ENCODE measurements around the gene UGT1A8.
"Not testable (repeated sequence)": the region's sequence is repeated elsewhere in the genome, so short reads cannot be mapped to it uniquely, and the experiment has no call there.

The UGT1A8 gene

GRCh38 chr2:233712611-233713261 lies 95.3 kb downstream of the UGT1A8 start, which contains the start of gene UGT1A5:
TSS of gene UGT1A5 (plus strand) at chr2:233712907. CDS start at chr2:233712992, 85 bp downstream.
- no peak for TF ChIP-seq CTCF (IDR thresholded peaks at IDR 0.05; ENCODE audit: insufficient read depth, low read depth, low read length, missing control alignments)
- DNase-seq (ENCODE audit: low read depth) = no peak
- H3K4me3 ChIP-seq (ENCODE audit: low read depth, low read length) = no peak within 1 kb of the TSS

GRCh38 chr2:233713262-233713615 lies 95.8 kb downstream of the UGT1A8 start:
- DNase-seq (ENCODE audit: low read depth) = no peak
- no peak for TF ChIP-seq CTCF (IDR thresholded peaks at IDR 0.05; ENCODE audit: insufficient read depth, low read depth, low read length, missing control alignments)
- H3K4me3 ChIP-seq (ENCODE audit: low read depth, low read length) = no peak overlapping the region

DNA sequence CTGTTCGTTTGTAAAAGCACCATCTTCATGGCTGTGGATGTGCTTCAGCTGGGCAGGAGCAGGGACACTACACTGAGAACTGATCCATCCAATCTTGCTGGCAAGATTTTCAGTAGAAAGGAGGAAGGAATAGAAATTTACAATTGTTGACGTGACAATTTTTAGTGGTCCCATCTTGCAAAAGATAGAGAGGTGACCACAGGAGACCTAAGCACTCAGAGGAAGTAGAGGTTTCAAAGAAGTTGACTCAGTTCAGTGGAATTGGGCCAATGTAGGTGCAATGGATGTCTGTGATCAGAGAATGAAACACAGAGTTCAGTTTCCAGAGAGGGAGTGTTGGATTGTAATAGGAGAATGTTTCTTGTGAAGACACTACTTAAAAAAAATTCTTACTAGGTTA lies 96.7 kb downstream of the UGT1A8 start:
- no peak for DNase-seq (ENCODE audit: low read depth)
- TF ChIP-seq CTCF (IDR thresholded peaks at IDR 0.05; ENCODE audit: insufficient read depth, low read depth, low read length, missing control alignments) = no peak
- no peak overlapping the region for H3K4me3 ChIP-seq (ENCODE audit: low read depth, low read length)

DNA sequence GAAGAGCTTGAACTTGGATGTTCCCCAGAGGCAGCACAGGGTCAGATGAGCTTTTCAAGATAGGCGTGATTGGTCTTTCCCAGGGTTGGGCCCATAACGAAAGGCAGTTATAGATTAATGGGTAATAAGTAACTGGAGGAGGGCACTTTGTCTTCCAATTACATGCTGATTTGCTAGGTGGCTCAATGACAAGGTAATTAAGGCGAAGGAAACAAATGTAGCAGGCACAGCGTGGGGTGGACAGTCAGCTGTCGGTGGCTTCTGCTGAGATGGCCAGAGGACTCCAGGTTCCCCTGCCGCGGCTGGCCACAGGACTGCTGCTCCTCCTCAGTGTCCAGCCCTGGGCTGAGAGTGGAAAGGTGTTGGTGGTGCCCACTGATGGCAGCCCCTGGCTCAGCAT lies 101.1 kb downstream of the UGT1A8 start, which contains the start of gene UGT1A4:
UGT1A4 (plus strand) TSS at position 185 of the 400 bp plus-strand sequence; CDS start at position 270, 85 bp downstream.
- no peak for TF ChIP-seq CTCF (IDR thresholded peaks at IDR 0.05; ENCODE audit: insufficient read depth, low read depth, low read length, missing control alignments)
- DNase-seq (ENCODE audit: low read depth) = no peak
- H3K4me3 ChIP-seq (ENCODE audit: low read depth, low read length) = no peak within 1 kb of the TSS

GRCh38 chr2:233728723-233729301 lies 111.4 kb downstream of the UGT1A8 start, which contains the start of gene UGT1A3:
TSS of gene UGT1A3 (plus strand) at chr2:233729042. CDS start at chr2:233729127, 85 bp downstream.
- H3K4me3 ChIP-seq (ENCODE audit: low read depth, low read length) = no peak within 1 kb of the TSS
- DNase-seq (ENCODE audit: low read depth) = no peak
- TF ChIP-seq CTCF (IDR thresholded peaks at IDR 0.05; ENCODE audit: insufficient read depth, low read depth, low read length, missing control alignments) = no peak

DNA sequence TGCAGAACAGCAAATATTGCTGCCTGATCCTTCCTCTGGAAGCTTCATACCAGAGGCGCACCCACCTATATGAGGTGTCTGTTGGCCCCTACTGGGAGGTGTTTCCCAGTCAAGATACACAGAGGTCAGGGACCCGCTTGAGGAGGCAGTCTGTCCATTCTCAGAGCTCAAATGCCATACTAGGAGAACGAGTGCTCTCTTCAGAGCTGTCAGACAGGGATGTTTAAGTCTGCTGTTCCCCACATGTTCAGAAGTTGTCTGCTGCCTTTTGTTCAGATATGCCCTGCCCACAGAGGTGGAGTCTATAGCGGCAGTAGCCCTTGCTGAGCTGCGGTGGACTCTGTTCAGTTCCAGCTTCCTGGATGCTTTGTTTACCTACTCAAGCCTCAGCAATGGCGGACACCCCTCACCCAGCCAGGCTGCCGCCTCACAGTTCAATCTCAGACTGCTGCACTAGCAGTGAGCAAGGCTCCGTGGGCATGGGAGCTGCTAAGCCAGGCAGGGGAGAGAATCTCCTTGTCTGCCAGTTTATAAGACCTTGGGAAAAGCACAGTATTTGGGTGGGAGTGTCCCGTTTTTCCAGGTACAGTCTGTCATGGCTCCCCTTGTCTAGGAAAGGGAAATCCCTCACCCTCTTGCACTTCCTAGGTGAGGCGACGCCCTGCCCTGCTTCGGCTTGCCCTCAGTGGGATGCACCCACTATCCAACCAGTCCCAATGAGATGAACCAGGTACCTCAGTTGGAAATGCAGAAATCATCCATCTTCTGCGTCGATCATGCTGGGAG lies 119.6 kb downstream of the UGT1A8 start:
- H3K4me3 ChIP-seq (ENCODE audit: low read depth, low read length); DNase-seq (ENCODE audit: low read depth): not testable (repeated sequence)

GRCh38 chr2:233740870-233741269 lies 123.4 kb downstream of the UGT1A8 start:
- TF ChIP-seq CTCF (IDR thresholded peaks at IDR 0.05; ENCODE audit: insufficient read depth, low read depth, low read length, missing control alignments) = no peak
- no peak overlapping the region for H3K4me3 ChIP-seq (ENCODE audit: low read depth, low read length)
- DNase-seq (ENCODE audit: low read depth) = no peak
